ENCODE measurements around the gene PRR15.

DNA sequence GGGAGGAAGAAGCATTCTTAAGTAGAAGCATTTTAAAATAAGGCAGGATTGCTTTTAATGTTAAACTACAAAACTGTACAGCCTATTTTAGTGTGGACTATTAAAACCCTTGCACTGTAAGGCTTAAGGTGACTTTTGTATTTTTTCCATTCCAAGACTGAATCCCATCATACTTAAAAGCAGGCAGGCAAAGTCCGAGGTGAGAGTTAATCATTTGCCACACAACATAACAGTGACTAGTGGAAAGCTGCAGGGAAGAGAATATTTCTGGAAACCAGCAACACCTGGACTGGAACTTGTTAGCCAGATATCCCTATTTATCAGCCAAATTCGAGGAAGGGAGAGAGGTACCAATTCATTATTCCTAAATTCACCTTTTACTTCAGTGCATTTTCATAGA lies 3.5 kb downstream of the PRR15 start:
- TF ChIP-seq GATA2 (IDR thresholded peaks at IDR 0.05; ENCODE audit: low read depth, low read length) (no peak), GATA3 (IDR thresholded peaks at IDR 0.05; ENCODE audit: low read depth, low read length) (no peak)

Data from SH-SY5Y (cell line).